ENCODE data around the gene FHAD1. TPM values are rescaled to one million over a fixed set of nuclear protein-coding genes. Genes with fewer than 3 reads are reported as not detected.

FHAD1 gene
- total and polyA plus RNA-seq, 9 of the 15 experiments (the other 6 are each of a cell fraction or from before 2014, with no cell fraction given): 0.32 to 2.1 (median 1.5) TPM; not detected in 1

DNA sequence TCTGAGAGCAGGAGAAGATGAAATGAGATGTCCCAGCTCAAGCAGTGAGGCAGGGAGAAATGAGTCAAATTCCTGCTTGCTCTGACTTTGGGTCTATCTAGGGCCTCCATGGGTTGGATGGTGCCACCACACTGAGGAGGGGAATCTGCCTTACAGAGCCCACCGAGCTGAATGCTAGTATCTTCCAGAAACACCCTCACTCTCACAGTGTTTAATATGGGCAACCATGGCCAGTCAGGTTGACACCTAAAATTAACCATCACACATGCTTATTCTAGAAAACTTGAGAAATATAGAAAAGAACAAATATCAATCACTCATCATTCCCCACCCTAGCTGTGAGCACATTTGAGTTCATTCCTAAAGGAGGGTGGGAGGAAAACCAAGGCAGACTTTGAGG lies 29.4 kb upstream of the FHAD1 start:
- in situ Hi-C loops (cut with MboI): no loop called here
- ATAC-seq (no peak), FAIRE-seq (no peak), DNase-seq (ENCODE audit: extremely low read depth in 1 of 4, low spot score in 3 of 4) (no peak)
- Histone ChIP-seq H3K9me1 (ENCODE audit: control insufficient read depth, insufficient read depth, low read length) (no peaks in the 10 kb centered on the region), H3K4me3 (no peak overlapping the region), H3K4me2 (ENCODE audit: insufficient read depth, low read length) (no peak overlapping the region), H2AFZ (ENCODE audit: low read depth, low read length) (peak overlapping the region; percentile 66; the same call in 1 of the 2 replicates), H3K4me1 (replicated peaks in 1 of 2; ENCODE audit: control insufficient read depth in 2 of 2, insufficient read depth in 2 of 2, low read length in 2 of 2) (peaks cover 9 to 12% of the 10 kb centered on the region in 2 experiments; a peak in 4 of 5 replicates), H3K9me3 (replicated peaks; ENCODE audit: control insufficient read depth, insufficient read depth, low read depth, low read length) (no peaks in the 10 kb centered on the region), H3K27ac (ENCODE audit: extremely low read depth, low read depth, low read length) (no peak overlapping the region), H4K20me1 (replicated peaks; ENCODE audit: control insufficient read depth, insufficient read depth, low read length) (no peaks in the 10 kb centered on the region), H3K36me3 (ENCODE audit: control insufficient read depth, insufficient read depth, low read length) (no peaks in the 10 kb centered on the region), H3K9ac (ENCODE audit: insufficient read depth in 1 of 2, low read depth in 2 of 2, low read length in 2 of 2) (no peak overlapping the region), H3K79me2 (ENCODE audit: control insufficient read depth, insufficient read depth, low read length) (no peaks in the 10 kb centered on the region), H3K27me3 (ENCODE audit: control insufficient read depth in 2 of 2, insufficient read depth in 2 of 2, low read length in 2 of 2) (peaks cover 20 to 41% of the 10 kb centered on the region in 2 experiments; a peak in 4 of 5 replicates)
- intact Hi-C loops (cut with micrococcal nuclease): no loop called here
- CTCF ChIA-PET (ENCODE audit: low intra/inter-chr PET ratio): interaction anchor here (0.7 kb wide), 1 partner anchor 25 kb away, joined by 4 read pairs; no protein-coding TSS in a partner anchor
- no peak for TF ChIP-seq RAD51 (IDR thresholded peaks at IDR 0.05; ENCODE audit: borderline replicate concordance, low read depth)
- TF ChIP-seq, protein P1, sequence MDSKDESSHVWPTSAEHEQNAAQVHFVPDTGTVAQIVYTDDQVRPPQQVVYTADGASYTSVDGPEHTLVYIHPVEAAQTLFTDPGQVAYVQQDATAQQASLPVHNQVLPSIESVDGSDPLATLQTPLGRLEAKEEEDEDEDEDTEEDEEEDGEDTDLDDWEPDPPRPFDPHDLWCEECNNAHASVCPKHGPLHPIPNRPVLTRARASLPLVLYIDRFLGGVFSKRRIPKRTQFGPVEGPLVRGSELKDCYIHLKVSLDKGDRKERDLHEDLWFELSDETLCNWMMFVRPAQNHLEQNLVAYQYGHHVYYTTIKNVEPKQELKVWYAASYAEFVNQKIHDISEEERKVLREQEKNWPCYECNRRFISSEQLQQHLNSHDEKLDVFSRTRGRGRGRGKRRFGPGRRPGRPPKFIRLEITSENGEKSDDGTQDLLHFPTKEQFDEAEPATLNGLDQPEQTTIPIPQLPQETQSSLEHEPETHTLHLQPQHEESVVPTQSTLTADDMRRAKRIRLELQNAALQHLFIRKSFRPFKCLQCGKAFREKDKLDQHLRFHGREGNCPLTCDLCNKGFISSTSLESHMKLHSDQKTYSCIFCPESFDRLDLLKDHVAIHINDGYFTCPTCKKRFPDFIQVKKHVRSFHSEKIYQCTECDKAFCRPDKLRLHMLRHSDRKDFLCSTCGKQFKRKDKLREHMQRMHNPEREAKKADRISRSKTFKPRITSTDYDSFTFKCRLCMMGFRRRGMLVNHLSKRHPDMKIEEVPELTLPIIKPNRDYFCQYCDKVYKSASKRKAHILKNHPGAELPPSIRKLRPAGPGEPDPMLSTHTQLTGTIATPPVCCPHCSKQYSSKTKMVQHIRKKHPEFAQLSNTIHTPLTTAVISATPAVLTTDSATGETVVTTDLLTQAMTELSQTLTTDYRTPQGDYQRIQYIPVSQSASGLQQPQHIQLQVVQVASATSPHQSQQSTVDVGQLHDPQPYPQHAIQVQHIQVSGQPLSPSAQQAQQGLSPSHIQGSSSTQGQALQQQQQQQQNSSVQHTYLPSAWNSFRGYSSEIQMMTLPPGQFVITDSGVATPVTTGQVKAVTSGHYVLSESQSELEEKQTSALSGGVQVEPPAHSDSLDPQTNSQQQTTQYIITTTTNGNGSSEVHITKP (IDR thresholded peaks at IDR 0.05; ENCODE audit: partially characterized antibody): peak; percentile 79
- POLR2A ChIA-PET: interaction anchor here (0.5 to 1.0 kb wide), 2 partner anchors 12 kb away, joined by 3 to 4 read pairs; no protein-coding TSS in a partner anchor
- WGBS (ENCODE audit: insufficient coverage, low coverage, missing lambda C conversion rate): 0% methylated on average over 1 of the region's 1 CpG
- BruUV-seq (replicated peaks): no TSS peak

Measured in K562 (cell line).